Stimulated activated CD8-positive, alpha-beta memory T cell treated with anti-CD3 and anti-CD28 coated beads, Interleukin-4, amount 100 ng/mL, for 1 hour (primary cell): Measurements from ENCODE around the gene OR2T4.

Experiments used
- DNase-seq, 2 donors: peaks; one replicate each; pipeline ENCODE4 v3.0.0-alpha.2; 2020; ENCODE audit warnings: low read depth in 2 of 2, low spot score in 1 of 2

The OR2T4 gene, protein sequence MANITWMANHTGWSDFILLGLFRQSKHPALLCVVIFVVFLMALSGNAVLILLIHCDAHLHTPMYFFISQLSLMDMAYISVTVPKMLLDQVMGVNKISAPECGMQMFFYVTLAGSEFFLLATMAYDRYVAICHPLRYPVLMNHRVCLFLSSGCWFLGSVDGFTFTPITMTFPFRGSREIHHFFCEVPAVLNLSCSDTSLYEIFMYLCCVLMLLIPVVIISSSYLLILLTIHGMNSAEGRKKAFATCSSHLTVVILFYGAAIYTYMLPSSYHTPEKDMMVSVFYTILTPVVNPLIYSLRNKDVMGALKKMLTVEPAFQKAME

DNA sequence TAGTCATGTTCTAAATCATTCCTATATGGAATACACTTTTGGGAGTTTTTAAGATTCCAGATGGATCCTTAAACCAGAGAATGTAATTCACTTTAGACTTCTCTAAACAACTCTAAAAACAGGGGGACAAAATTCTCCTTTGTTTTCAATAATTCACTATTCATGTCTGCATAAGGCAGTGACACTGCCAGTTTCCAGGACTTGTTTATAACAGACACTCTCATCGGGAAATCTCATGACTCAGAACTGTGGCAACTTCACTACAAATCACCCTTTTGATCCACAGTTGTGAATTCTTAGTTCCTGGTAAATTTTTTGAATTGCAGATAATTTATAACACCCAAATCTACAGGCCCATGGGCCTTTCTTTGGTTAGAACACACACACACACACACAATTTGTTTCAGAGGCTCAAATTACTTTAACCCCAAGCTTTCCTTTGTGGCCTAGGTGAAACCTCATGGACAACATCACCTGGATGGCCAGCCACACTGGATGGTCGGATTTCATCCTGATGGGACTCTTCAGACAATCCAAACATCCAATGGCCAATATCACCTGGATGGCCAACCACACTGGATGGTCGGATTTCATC, at the start of gene OR2T4:
Gene OR2T4, plus strand, starts transcription at position 545 of the 595 bp plus-strand sequence. Its CDS starts 0 bp downstream, at position 545.
- no peak for DNase-seq

DNA sequence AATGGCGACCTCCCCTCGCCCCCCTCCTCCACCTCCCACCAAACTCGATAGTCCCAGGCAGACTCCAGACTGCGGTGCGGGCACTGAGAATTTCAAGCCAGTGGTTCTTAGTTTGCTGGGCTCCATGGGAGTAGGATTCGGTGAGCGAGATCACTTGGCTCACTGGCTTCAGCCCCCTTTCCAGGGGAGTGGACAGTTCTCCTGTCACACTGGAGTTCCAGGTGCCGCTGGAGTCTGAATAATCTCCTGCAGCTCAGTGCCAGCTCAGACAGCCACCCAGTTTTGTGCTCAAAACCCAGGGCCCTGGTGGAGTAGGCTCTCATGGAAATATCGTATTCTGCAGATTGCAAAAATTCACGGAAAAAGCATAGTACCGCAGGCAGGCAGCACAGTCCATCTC, 44.7 kb upstream of the OR2T4 start:
- DNase-seq = no peak

DNA sequence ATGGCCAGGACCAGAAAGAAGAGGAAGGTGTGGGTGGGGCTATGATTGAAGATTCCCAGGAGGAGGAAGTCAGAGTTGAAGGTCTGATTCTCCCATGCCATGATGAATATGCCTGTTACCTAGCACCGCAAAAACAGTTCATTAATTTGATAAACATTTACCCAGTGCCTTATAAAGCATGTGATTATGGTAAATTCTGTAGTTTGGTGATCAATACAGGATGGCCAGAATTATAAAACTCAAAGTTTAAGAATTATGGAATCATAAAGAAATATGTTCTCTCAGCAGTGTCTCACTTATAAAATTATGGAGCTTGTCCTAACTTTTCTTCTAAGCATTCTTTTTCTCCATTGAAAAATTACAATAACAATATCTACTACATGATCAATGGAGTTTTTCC, 37.0 kb upstream of the OR2T4 start, which contains the start of gene OR2M7:
Gene OR2M7, minus strand, starts transcription at position 101 of the 400 bp plus-strand sequence. Its CDS starts 0 bp downstream, at position 101.
- no peak for DNase-seq

DNA sequence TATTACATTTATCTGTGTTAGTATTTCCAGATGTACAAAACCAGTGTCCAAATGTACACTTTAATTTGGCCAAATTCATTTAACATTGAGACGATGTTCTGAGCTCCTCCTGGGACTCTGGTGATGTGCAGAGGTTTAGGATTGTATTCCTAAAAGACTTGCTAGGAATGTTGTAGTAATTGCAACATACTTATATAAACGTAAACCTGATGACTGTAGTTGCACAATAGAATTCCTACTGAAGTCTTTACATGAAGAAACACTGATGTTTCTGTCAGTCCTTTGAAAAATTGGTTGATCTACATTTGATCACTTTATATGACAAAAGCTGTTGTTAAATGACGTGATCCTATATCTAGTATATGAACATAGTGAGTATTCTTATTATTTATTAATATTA, 18.0 kb upstream of the OR2T4 start:
- DNase-seq = no peak

DNA sequence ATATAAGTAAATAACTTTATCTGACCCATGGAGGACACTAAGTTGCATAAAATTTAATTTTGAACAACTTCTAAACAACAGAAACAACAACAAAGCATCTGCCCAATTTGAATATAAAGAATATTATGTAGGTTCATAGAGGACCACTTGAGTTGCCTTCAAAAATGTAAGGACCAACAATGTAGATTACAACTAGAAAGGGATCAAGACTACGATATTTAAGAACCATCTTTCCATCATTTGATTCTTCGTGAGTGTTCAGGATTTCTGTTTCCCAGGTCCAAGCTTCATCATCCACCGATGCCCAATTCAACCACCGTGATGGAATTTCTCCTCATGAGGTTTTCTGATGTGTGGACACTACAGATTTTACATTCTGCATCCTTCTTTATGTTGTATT, 13.0 kb upstream of the OR2T4 start, which contains the start of gene OR14C36:
Gene OR14C36, plus strand, starts transcription at position 301 of the 400 bp plus-strand sequence. Its CDS starts 0 bp downstream, at position 301.
- no peak for DNase-seq

DNA sequence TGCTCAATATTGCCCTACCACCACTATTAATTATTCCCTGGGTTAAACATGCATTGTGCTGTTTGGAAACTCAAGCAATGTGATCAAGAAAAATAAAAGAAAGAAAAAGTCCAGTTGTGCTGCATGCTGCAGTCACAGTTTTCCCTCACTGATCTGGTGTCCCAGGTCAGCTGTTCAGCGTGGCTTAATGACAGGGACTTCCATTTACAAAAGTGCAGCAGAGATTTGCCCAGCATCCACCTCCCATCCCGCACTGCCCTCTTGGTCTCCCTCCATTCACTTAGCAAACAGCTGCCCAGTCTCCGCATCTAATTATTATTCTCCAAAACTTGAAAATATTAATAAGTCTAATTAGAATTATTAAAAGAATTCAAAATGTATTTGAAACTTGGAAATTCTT, 2.0 kb upstream of the OR2T4 start:
- no peak for DNase-seq

DNA sequence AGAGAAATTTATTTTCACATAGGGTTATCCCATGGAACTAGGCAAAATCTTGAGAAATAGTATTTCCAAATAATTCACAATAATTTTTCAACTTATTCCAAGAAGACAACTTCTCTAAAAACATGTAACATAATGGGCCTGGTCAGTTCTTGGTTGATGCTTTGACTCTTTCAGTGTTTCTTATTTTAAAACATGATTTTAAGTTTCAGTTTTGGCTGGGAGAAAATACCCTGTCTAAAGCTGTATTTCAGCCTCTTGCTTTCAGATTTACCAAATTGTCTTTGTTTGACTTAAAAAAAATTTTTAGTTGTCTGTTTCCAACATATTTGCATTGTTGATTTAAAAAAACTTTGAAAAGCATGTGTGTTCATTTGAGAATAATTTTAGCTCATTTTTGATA, 5.1 kb downstream of the OR2T4 start:
- DNase-seq = no peak

DNA sequence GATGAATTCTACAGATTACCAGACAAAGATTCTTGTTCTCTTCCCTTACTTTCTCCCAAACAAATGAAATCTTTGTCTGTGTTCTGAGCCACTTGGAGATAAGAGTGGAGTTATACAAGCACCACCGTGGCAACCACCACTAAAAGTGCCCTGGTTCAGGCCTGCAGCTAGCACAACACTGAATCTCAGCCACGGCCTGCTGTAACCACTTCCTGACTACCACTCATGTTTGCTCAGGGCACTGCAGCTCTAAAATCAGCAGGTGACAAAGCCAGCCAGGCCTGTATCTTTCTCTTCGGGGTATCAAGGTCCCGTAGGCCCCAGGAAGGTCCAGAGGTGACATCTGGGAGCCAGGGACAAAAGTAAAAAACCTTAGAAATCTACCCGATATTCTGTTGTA, 10.9 kb downstream of the OR2T4 start:
- no peak for DNase-seq

DNA sequence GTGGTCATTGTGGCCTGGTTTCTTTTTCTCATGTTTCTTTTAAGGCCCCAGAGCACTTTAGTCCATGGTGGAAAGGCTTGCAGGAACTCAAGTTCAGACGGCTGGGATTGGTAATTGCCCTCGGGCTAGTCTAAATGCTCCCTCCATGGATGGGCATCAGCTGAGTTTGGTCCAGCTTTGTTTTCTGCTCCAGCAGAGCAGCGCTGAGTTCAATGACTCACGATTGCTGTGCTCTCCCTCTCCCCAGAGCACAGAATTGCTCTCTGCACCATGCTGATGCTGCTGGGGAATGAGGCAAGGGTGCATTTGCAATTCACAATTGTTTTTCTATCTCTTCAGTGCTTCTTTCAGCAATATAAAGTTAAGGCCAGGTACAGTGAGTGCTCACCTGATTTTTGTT, 12.3 kb downstream of the OR2T4 start:
- DNase-seq = no peak

DNA sequence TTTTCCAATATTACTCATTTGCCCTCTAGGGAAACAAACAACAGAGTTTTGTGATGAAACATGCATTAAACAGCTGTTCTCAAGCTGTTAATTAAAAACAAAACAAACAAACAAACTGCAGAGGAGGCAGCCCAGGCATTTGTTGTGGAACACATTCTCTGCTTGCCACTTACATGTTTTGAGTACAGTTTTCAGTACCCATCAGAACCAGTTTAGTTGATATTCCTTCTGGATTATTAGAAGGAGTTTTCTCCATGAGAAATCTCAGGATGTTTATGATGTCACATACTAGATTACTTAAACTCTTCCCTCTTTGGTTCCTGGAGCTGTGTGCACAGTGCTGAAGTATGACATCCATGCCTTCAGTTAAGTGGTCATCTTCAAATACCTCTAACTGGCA, 14.0 kb downstream of the OR2T4 start, which contains the start of gene OR2T6:
Gene OR2T6, plus strand, starts transcription at position 301 of the 400 bp plus-strand sequence. CDS start 11,863 bp downstream, outside the sequence.
- DNase-seq = no peak

DNA sequence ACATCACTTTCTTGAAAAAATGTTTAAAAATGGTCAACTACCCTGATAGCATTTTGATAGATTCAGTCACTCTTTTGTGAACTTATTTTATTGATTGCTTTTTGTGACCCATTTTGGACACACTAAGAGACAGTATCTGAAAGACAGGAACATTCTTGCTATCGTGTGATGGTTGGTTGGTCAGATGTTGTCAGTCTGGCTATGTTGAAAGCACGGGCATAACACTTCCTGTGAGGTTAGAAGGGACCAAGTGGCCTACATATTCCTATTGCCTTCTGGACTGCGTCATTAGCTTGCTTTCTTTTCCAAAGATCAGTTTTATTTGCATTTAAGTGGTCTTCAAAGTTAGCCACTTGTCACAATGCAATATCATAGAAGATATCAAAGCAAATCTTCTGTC, 15.5 kb downstream of the OR2T4 start:
- DNase-seq = no peak

DNA sequence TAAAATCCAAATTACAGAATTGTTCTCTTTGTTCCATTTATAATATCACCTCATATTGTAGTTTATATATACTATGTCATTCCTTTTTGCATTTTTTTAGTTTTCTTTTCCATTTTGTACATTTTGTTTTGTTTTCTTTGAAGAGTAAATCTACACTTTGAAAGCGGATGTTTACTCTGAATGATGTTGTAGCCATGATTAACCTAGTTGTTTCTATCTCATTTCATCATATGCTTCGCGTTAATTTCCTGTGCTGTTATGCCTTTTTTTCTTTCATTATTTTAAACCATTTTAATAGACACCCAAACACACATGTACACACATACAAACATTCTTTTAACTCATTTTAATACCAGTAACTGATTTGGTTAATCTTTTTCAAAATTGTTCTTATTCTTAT, 19.4 kb downstream of the OR2T4 start:
- DNase-seq = no peak

DNA sequence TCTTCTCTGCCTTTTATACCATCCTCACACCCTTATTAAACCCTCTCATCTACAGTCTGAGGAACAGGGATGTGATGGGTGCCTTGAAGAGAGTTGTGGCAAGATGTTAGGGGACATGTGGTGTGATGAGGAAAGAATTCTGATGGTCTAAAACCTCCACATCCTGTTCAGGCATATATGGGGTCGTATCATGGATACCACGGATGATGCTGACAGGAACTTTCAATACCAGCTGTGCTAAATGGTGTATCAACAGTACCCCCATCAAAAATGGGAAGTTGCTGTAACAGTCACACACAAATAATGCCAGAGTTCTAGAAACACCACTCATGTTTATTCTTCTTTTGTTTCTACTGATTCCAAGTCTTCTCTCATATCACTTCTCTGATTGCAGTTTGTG, 27.0 kb downstream of the OR2T4 start:
- no peak for DNase-seq

DNA sequence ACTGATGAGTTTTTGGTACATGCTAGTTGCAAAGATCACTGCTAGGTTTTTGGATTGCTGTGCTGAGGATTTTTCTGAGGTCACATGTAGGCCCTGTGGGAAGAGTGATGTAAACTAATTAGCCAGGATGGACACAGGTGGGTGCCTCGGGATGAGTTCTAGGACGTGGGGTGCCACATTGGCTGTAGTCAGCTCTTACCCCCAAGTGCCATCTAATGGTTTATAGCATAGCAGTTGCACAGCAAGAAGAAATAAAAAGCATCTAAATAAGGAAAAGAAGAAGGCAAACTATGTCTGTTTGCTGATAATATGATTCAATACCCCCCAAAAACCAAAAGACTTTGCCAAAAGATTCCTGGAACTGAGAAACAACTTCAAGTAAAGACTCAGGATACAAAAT, 31.6 kb downstream of the OR2T4 start:
- no peak for DNase-seq

DNA sequence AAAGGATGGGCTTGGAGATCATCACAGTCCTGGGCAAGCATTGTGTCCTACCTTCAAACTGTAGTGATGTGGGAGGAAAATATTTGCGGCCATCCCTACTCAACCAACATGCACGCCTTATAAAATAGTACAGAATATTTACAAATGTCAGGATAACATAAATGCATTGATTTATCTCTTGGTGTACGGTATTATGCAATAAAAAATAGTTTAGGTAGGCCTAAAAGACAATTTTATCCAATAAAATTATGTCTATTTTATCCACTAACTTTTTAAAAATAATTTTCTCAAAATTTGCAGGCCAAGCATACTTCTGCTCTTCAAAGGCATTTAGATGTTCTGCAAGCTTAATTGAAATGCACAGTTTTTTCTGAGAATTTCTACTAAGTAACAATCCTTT, 41.3 kb downstream of the OR2T4 start, which contains the start of gene OR2T1:
Gene OR2T1, plus strand, starts transcription at position 301 of the 400 bp plus-strand sequence. CDS start 3,100 bp downstream, outside the sequence.
- DNase-seq = no peak

DNA sequence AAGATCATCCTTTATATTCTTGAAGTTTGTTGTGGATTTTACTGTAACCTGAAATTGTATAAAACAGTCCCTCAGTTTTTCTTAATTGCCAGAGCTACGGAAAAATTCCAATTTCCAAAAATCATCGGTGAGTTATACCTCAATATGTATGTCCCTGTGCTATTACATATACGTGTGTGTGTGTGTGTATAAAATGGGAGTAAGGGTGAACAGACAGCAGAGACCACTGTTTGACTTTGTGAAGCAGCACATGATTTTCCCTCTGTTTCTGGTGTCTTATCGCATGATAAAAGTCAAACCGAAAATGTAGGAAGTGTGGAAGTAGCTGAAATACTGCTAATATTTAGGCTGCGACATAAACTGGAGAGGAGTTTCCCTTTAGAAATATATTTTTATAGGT, 42.6 kb downstream of the OR2T4 start:
- DNase-seq = no peak

DNA sequence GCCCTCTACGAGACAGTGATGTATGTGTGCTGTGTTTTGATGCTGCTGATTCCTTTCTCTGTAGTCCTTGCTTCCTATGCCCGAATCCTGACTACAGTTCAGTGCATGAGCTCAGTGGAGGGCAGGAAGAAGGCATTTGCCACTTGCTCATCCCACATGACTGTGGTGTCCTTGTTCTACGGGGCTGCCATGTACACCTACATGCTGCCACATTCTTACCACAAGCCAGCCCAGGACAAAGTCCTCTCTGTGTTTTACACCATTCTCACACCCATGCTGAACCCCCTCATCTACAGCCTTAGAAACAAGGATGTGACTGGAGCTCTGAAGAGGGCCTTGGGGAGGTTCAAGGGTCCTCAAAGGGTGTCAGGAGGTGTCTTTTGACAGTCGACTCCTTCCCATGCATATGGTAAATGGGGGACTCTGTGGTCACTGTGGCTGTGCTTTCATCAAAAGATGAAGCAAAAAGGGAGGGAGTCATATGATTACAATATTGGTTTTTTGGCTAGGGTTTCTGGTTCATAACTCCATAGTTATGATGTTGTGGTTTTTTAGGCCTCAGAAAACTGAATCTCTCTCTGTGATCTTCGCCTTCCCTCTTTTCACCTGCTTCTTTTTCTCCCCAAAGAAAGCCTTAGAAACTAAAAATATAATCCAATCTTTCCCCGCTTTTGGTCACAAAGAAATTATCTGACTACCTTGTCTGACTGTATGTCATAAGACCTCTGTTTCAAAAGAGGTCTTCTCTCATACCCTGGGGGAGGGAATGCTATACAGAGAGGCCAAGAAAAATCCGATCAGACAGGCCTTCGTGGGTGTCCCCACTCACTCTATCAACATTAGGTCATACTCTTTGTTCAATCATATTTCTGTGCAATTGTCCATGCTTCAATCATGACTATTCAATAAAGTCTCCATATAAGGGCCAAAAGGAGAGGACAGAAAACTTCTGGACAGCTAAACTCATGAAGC, 45.5 kb downstream of the OR2T4 start:
- DNase-seq = no peak
